Myocyte (in vitro differentiated cells): ENCODE results near the gene EXOG. TPM values are rescaled to one million over a fixed set of nuclear protein-coding genes. Genes with fewer than 3 reads are reported as not detected.
"Not testable (repeated sequence)": the region's sequence is repeated elsewhere in the genome, so short reads cannot be mapped to it uniquely, and the experiment has no call there.

ENCODE experiments used
- DNase-seq: peaks from one replicate; pipeline ENCODE4 v3.0.0-alpha.2; 2012; ENCODE audit warnings: low read depth
- total RNA-seq: library from RNA; depleted of rRNA; stranded (reverse); fragments of >200 nt; gene quantifications from 2 replicates; pipeline ENCODE4 v1.2.3, GENCODE V29; 2014

The EXOG gene
- total RNA-seq, 1 donor from 2014 or later, result 30.3 TPM

GRCh38 chr3:38561746-38562466, 65.8 kb downstream of the EXOG start:
- DNase-seq, result peak; percentile 86

- no peak for DNase-seq
Observed at GRCh38 chr3:38562467-38562925, 66.4 kb downstream of the EXOG start.

- no peak for DNase-seq
Observed at GRCh38 chr3:38563070-38563885, 67.1 kb downstream of the EXOG start.

- DNase-seq, result no peak
Observed at GRCh38 chr3:38563886-38564270, 67.7 kb downstream of the EXOG start.

- no peak for DNase-seq
Observed at GRCh38 chr3:38564631-38565338, 68.6 kb downstream of the EXOG start.

- DNase-seq, result no peak
Observed at GRCh38 chr3:38565339-38566214, 69.4 kb downstream of the EXOG start.

- DNase-seq, result no peak
Observed at GRCh38 chr3:38566215-38566528, 70.0 kb downstream of the EXOG start.

- DNase-seq, result not testable (repeated sequence)
Observed at GRCh38 chr3:38566794-38567193, 70.7 kb downstream of the EXOG start.

- no peak for DNase-seq
Observed at GRCh38 chr3:38567498-38567897, 71.4 kb downstream of the EXOG start.

- no peak for DNase-seq
Observed at GRCh38 chr3:38573111-38573510, 77.0 kb downstream of the EXOG start.

- DNase-seq, result no peak
Observed at GRCh38 chr3:38573556-38573955, 77.4 kb downstream of the EXOG start.

- DNase-seq, result no peak
Observed at GRCh38 chr3:38574411-38575278, 78.5 kb downstream of the EXOG start.

GRCh38 chr3:38575279-38575843, 79.2 kb downstream of the EXOG start:
- no peak for DNase-seq

Other genes starting within 250 kb of the EXOG start
- gene SLC22A13, start 230.5 kb upstream of the EXOG start, total RNA-seq, result 0.16 and 0.40 TPM in 2 replicates
- gene SLC22A14, start 214.0 kb upstream of the EXOG start, total RNA-seq, result 0.78 and 0.83 TPM in 2 replicates
- 1.5 and 1.9 TPM in 2 replicates for gene XYLB, start 149.6 kb upstream of the EXOG start, total RNA-seq
- 2.7 and 2.9 TPM in 2 replicates for gene ACVR2B, start 42.5 kb upstream of the EXOG start, total RNA-seq
- gene SCN5A, start 153.3 kb downstream of the EXOG start, total RNA-seq, result 72.3 and 194 TPM in 2 replicates